Cardiac muscle cell (in vitro differentiated cells and primary cell): ENCODE data around the gene FOXJ3. TPM values are rescaled to one million over a fixed set of nuclear protein-coding genes. Genes with fewer than 3 reads are reported as not detected.
A peak's percentile ranks its signal among the peaks of the same experiment; 100 is the strongest.

ENCODE experiments used
- DNase-seq, 2 donors: peaks; one replicate each; pipeline versions ENCODE4 v3.0.0 to v3.0.0-alpha.2; 2010 to 2017; ENCODE audit warnings: low read depth in 1 of 2, low spot score in 1 of 2
- H3K27ac ChIP-seq: fragments of 200-600 bp; sonication (generic); 2 replicates; pipeline ENCODE4 v1.5.1; 2016
- H3K27me3 ChIP-seq: fragments of 200-600 bp; sonication (generic); 2 replicates; pipeline ENCODE4 v1.6.0; 2016; ENCODE audit warnings: control low read depth
- H3K36me3 ChIP-seq: fragments of 200-600 bp; sonication (generic); 2 replicates; pipeline ENCODE4 v1.5.1; 2016; ENCODE audit warnings: control low read depth
- H3K4me1 ChIP-seq: fragments of 200-600 bp; sonication (generic); 2 replicates; pipeline ENCODE4 v1.8.1; 2017; ENCODE audit warnings: low read depth, mild to moderate bottlenecking, mixed run types
- H3K4me3 ChIP-seq: fragments of 200-600 bp; sonication (generic); 2 replicates; pipeline ENCODE4 v1.5.1; 2016; ENCODE audit warnings: mild to moderate bottlenecking
- H3K9me3 ChIP-seq: fragments of 200-600 bp; sonication (generic); 2 replicates; pipeline ENCODE4 v1.5.1; 2017; ENCODE audit warnings: low read depth, mild to moderate bottlenecking, control low read depth
- polyA plus RNA-seq: library from polyadenylated mRNA; unstranded; fragments of >200 nt; fragmentation: Nextera tagmentation; extraction: Ambion mirVana; gene quantifications from 2 replicates; pipeline ENCODE4 v1.2.1, GENCODE V29; 2016
- total RNA-seq: library from RNA; depleted of rRNA; stranded (reverse); fragments of >200 nt; gene quantifications from 2 replicates; pipeline ENCODE4 v1.2.3, GENCODE V29; 2016
- TF ChIP-seq, protein P1 (sequence below): IDR thresholded peaks from 2 replicates; pipeline ENCODE4 v1.5.1; 2012; ENCODE audit warnings: low read depth, mild to moderate bottlenecking, low read length

The FOXJ3 gene
- total and polyA plus RNA-seq, 2 experiments from 2014 or later, result 25.4 to 54.1 TPM

DNA sequence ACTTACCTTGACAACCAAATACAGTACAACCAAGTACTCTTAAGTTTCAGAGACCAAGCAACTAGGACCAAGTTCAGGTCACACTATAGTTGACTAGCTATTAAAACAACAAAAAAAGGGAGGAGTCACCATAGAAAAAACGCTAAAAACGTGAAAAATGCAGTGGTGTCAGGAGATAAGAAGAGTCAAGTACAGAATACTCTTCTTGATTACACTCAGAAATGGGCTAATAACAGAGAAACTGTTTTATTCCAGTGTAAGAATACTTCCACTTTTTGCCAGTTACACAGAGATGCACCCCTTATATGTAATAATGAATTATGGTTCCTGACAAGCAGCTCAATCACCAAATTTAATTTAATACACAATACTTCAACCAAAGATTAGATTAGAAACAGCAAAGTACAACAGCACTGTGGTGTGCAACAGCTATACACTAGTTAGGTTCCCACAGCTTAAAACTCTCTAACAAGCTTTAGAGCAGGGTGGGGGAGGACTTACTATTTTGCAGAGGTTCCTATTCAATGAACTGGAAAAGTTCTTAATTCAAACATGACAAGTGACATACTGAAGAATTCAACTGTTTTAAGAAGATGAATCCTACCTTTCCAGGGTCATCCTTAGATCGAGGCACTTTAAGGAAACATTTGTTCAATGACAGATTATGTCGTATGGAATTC lies 70.4 kb downstream of the FOXJ3 start:
- H3K4me3 ChIP-seq, result no peak overlapping the region
- H3K4me1 ChIP-seq, result peaks cover 12% of the 10 kb centered on the region
- TF ChIP-seq, protein P1, sequence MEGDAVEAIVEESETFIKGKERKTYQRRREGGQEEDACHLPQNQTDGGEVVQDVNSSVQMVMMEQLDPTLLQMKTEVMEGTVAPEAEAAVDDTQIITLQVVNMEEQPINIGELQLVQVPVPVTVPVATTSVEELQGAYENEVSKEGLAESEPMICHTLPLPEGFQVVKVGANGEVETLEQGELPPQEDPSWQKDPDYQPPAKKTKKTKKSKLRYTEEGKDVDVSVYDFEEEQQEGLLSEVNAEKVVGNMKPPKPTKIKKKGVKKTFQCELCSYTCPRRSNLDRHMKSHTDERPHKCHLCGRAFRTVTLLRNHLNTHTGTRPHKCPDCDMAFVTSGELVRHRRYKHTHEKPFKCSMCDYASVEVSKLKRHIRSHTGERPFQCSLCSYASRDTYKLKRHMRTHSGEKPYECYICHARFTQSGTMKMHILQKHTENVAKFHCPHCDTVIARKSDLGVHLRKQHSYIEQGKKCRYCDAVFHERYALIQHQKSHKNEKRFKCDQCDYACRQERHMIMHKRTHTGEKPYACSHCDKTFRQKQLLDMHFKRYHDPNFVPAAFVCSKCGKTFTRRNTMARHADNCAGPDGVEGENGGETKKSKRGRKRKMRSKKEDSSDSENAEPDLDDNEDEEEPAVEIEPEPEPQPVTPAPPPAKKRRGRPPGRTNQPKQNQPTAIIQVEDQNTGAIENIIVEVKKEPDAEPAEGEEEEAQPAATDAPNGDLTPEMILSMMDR, result no peak
- no peaks in the 10 kb centered on the region for H3K27me3 ChIP-seq
- no peaks in the 10 kb centered on the region for H3K36me3 ChIP-seq
- H3K9me3 ChIP-seq, result no peaks in the 10 kb centered on the region
- no peak for DNase-seq
- H3K27ac ChIP-seq, result peak overlapping the region; percentile 21

DNA sequence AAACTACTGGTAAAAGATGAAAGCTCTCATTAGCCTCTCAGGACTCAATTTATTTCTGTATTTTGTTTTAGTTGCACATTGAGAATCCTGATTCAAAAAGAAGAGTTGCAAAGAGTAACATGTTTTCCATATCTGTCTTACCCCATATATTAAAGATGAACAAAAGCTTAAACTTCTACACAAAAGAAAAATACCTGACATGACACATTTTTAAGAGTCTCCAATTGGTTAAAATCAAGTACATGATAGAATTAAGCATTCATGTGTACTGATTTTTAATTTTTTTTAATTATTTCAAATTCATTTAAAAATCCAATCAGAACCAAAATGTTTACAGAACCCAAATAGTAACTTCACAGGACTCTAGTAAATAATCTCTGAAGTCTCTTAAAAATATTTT lies 72.0 kb downstream of the FOXJ3 start:
- TF ChIP-seq, protein P1, result no peak
- H3K4me3 ChIP-seq, result no peak overlapping the region
- no peak for DNase-seq
- no peaks in the 10 kb centered on the region for H3K9me3 ChIP-seq
- no peaks in the 10 kb centered on the region for H3K27me3 ChIP-seq
- H3K27ac ChIP-seq, result no peak overlapping the region
- H3K36me3 ChIP-seq, result no peaks in the 10 kb centered on the region
- peaks cover 27% of the 10 kb centered on the region for H3K4me1 ChIP-seq

DNA sequence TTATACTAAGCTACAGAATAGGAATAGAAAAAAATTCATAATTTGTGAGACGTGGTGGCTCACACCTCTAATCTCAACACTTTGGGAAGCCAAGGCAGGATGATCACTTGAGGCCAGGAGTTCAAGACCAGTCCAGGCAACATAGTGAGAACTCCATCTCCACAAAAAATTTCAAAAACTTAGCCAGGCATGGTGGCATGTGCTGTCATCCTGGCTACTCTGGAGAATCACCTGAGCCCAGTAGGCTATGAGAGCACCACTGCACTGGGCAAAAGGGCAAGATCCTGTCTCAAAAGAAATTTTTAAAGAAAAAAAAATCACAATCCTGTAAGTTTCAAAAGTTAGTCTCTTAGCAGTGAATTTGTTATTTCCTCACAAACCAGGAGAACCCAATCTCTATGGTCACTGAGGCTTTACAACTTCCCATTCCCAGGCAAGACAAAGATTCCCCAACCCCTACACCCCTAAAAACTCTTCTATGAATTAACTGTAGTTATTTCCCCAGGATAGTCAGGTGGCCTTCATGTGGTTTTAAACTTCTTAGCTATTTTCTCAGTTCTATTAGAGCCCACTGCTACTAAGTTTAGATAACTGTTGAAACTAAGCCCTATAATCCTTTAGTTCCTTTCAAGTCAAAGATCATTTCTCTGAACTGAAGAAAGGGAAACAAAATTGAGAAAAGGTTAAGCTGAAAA lies 74.5 kb downstream of the FOXJ3 start:
- H3K4me1 ChIP-seq, result peaks cover 21% of the 10 kb centered on the region
- H3K4me3 ChIP-seq, result no peak overlapping the region
- H3K27me3 ChIP-seq, result no peaks in the 10 kb centered on the region
- TF ChIP-seq, protein P1, result no peak
- DNase-seq, result no peak
- H3K9me3 ChIP-seq, result no peaks in the 10 kb centered on the region
- H3K27ac ChIP-seq, result peak overlapping the region; percentile 83
- H3K36me3 ChIP-seq, result no peaks in the 10 kb centered on the region

DNA sequence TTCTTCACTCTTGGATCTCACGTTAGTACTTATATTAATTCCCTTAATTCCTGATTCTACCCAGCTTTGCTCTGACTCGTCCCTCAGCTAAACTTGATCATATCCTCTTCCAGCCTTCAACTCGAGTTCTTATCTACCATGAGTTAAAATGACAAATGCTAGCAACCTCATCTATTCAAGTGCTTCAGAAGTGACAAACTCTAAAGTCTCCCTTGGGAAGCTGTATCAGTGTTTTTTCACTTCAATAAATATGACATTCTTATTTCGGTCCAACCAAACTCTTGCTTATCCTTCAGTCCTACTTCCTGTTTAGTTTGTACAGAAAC lies 75.3 kb downstream of the FOXJ3 start:
- Histone ChIP-seq H3K27me3 (no peaks in the 10 kb centered on the region), H3K4me3 (no peak overlapping the region), H3K36me3 (no peaks in the 10 kb centered on the region), H3K27ac (peak overlapping the region; percentile 83), H3K9me3 (no peaks in the 10 kb centered on the region), H3K4me1 (peaks cover 21% of the 10 kb centered on the region)
- TF ChIP-seq, protein P1, result no peak
- DNase-seq, result no peak

GRCh38 chr1:42259059-42259738 lies 75.8 kb downstream of the FOXJ3 start:
- Histone ChIP-seq H3K4me1 (peaks cover 21% of the 10 kb centered on the region), H3K27me3 (no peaks in the 10 kb centered on the region), H3K4me3 (no peak overlapping the region), H3K9me3 (no peaks in the 10 kb centered on the region), H3K36me3 (no peaks in the 10 kb centered on the region), H3K27ac (peak overlapping the region; percentile 83)
- DNase-seq, result peak; percentile 26 to 70
- TF ChIP-seq, protein P1, result no peak
